SK-N-SH (cell line): ENCODE data around the gene FAM222A. TPM values are rescaled to one million over a fixed set of nuclear protein-coding genes. Genes with fewer than 3 reads are reported as not detected.

Source experiments
- CTCF ChIA-PET: fragments of 300-600, 350-600 bp; formaldehyde crosslinking; extraction: SDS; loops from one replicate; lab custom pipeline; 2021; lab: Yijun Ruan, JAX
- POLR2A ChIA-PET: fragments of 350-600 bp; sonication (Branson Sonifier 250); formaldehyde crosslinking; extraction: SDS; loops from one replicate; lab custom pipeline; 2020; ENCODE audit warnings: antibody characterized with exemption, inconsistent platforms; lab: Yijun Ruan, JAX
- DNase-seq: peaks from one replicate; pipeline ENCODE4 v3.0.0; 2012
- H2AFZ ChIP-seq: fragments of 200-600 bp; sonication (generic); 2 replicates; pipeline ENCODE4 v1.8.1; 2016; ENCODE audit warnings: antibody characterized with exemption, mild to moderate bottlenecking, low read depth
- H3F3A ChIP-seq: fragments of 200-600 bp; sonication (generic); replicated peaks from 2 replicates; pipeline ENCODE3; 2016; ENCODE audit warnings: antibody characterized with exemption, mild to moderate bottlenecking; ENCODE audit not compliant: insufficient read depth
- H3K27ac ChIP-seq, 2 experiments: fragments of 200-500 bp in 1 of 2; fragments of 200-600 bp in 1 of 2; sonication (Bioruptor generic) in 1 of 2; sonication (generic), shearing (Covaris generic) in 1 of 2; 2 replicates each; pipeline versions ENCODE4 v1.5.1 to v1.6.1; 2014 to 2016; ENCODE audit warnings: low read depth in 2 of 2, inconsistent platforms in 1 of 2, low read length in 1 of 2, mild to moderate bottlenecking in 1 of 2, mixed read lengths in 1 of 2
- H3K27me3 ChIP-seq: fragments of 200-600 bp; sonication (generic), shearing (Covaris generic); 2 replicates; pipeline ENCODE4 v1.6.1; 2016; ENCODE audit warnings: mixed run types; ENCODE audit not compliant: insufficient read depth
- H3K36me3 ChIP-seq, 2 experiments: fragments of 200-500 bp in 1 of 2; fragments of 200-600 bp in 1 of 2; sonication (Bioruptor generic) in 1 of 2; sonication (generic) in 1 of 2; replicated peaks in 1 of 2; 2 replicates each; pipeline versions ENCODE3 to v1.5.1; 2014 to 2016; ENCODE audit warnings: low read length in 1 of 2, mild to moderate bottlenecking in 1 of 2; ENCODE audit not compliant: insufficient read depth in 2 of 2, control insufficient read depth in 1 of 2
- H3K4me1 ChIP-seq, 2 experiments: fragments of 200-500 bp in 1 of 2; fragments of 200-600 bp in 1 of 2; sonication (Bioruptor generic) in 1 of 2; sonication (generic), shearing (Covaris generic) in 1 of 2; 2 replicates each; pipeline versions ENCODE4 v1.5.1 to v1.6.1; 2014 to 2016; ENCODE audit warnings: low read depth in 1 of 2, low read length in 1 of 2, mixed run types in 1 of 2; ENCODE audit not compliant: insufficient read depth in 2 of 2, control insufficient read depth in 1 of 2
- H3K4me2 ChIP-seq: fragments of 200-600 bp; sonication (generic), shearing (Covaris generic); 2 replicates; pipeline ENCODE4 v1.6.1; 2017; ENCODE audit warnings: mixed run types
- H3K4me3 ChIP-seq, 2 experiments: fragments of 200-500 bp in 1 of 2; fragments of 200-600 bp in 1 of 2; sonication (Bioruptor generic) in 1 of 2; sonication (generic), shearing (Covaris generic) in 1 of 2; 2 replicates each; pipeline versions ENCODE4 v1.5.1 to v1.8.1; 2014 to 2016; ENCODE audit warnings: low read depth in 2 of 2, inconsistent platforms in 1 of 2, low read length in 1 of 2, mild to moderate bottlenecking in 1 of 2, mixed read lengths in 1 of 2, moderate library complexity in 1 of 2
- H3K79me2 ChIP-seq: fragments of 200-600 bp; sonication (generic); 2 replicates; pipeline ENCODE4 v1.8.1; 2017; ENCODE audit warnings: mild to moderate bottlenecking; ENCODE audit not compliant: insufficient read depth
- H3K9ac ChIP-seq: fragments of 200-600 bp; sonication (generic); 2 replicates; pipeline ENCODE4 v1.6.1; 2017; ENCODE audit warnings: mixed run types
- H3K9me2 ChIP-seq: fragments of 200-600 bp; sonication (generic); 2 replicates; pipeline ENCODE4 v1.6.1; 2017; ENCODE audit warnings: mixed run types
- H3K9me3 ChIP-seq: fragments of 200-600 bp; sonication (generic); 2 replicates; pipeline ENCODE4 v1.6.1; 2017; ENCODE audit warnings: mixed run types, mild to moderate bottlenecking, moderate library complexity
- H4K20me1 ChIP-seq: fragments of 200-600 bp; sonication (generic); 2 replicates; pipeline ENCODE4 v1.6.1; 2017; ENCODE audit warnings: mild to moderate bottlenecking, mixed run types; ENCODE audit not compliant: insufficient read depth
- CHD2 ChIP-seq: fragments of 150-350 bp; IDR thresholded peaks from 2 replicates; pipeline ENCODE4 v1.6.1; 2018; ENCODE audit warnings: low read length; ENCODE audit not compliant: partially characterized antibody
- ELF1 ChIP-seq: IDR thresholded peaks from 2 replicates; pipeline ENCODE4 v1.4.0; 2012
- FOSL2 ChIP-seq: IDR thresholded peaks from 2 replicates; pipeline ENCODE4 v1.4.0; 2012; ENCODE audit warnings: low read depth, mild to moderate bottlenecking, moderate library complexity, borderline replicate concordance
- FOXM1 ChIP-seq: IDR thresholded peaks from 2 replicates; pipeline ENCODE4 v1.4.0; 2012; ENCODE audit warnings: low read depth, mild to moderate bottlenecking
- IRF3 ChIP-seq: fragments of 150-350 bp; IDR thresholded peaks from 2 replicates; pipeline ENCODE4 v1.6.1; 2016; ENCODE audit warnings: mild to moderate bottlenecking, low read depth, low read length
- JUND ChIP-seq: IDR thresholded peaks from 2 replicates; pipeline ENCODE4 v1.4.0; 2012
- NFIC ChIP-seq: IDR thresholded peaks from 2 replicates; pipeline ENCODE4 v1.4.0; 2012; ENCODE audit warnings: borderline replicate concordance
- NRF1 ChIP-seq: IDR thresholded peaks from 2 replicates; pipeline ENCODE4 v1.6.1; 2012; ENCODE audit warnings: low read depth, mild to moderate bottlenecking, low read length
- POLR2AphosphoS5 ChIP-seq: IDR thresholded peaks from 2 replicates; pipeline ENCODE4 v1.6.1; 2012; ENCODE audit warnings: low read depth, low read length
- TAF1 ChIP-seq: IDR thresholded peaks from 2 replicates; pipeline ENCODE4 v1.6.1; 2012; ENCODE audit warnings: low read depth, mild to moderate bottlenecking, low read length, moderate library complexity, borderline replicate concordance
- TEAD4 ChIP-seq: IDR thresholded peaks from 2 replicates; pipeline ENCODE4 v1.4.0; 2012; ENCODE audit warnings: mild to moderate bottlenecking, borderline replicate concordance; ENCODE audit not compliant: insufficient read depth
- USF2 ChIP-seq: fragments of 150-350 bp; IDR thresholded peaks from 2 replicates; pipeline ENCODE4 v1.6.1; 2017; ENCODE audit warnings: antibody characterized with exemption, low read length, low read depth, borderline replicate concordance
- YY1 ChIP-seq: IDR thresholded peaks from 2 replicates; pipeline ENCODE4 v1.4.0; 2012; ENCODE audit warnings: low read depth, mild to moderate bottlenecking
- WGBS: methylation state at CpG from one replicate; pipeline ENCODE4 v1.1.6; 2017; ENCODE audit warnings: low lambda C conversion rate; 5-methylcytosine and 5-hydroxymethylcytosine counted together
- polyA plus RNA-seq, 3 experiments: library from polyadenylated mRNA; depleted of rRNA; stranded (reverse); fragments of >200 nt; gene quantifications; 2 replicates each; pipeline ENCODE4 v1.2.3, GENCODE V29; 2012

Gene FAM222A
- polyA plus RNA-seq, 1 of the 3 experiments (the other 2 are of a cell fraction): 1.6 TPM

GRCh38 chr12:109709401-109709991 lies 4.1 kb upstream of the FAM222A start:
- Histone ChIP-seq H3K9me2 (no peaks in the 10 kb centered on the region), H2AFZ (no peak overlapping the region), H3K4me2 (no peak overlapping the region), H3F3A (no peaks in the 10 kb centered on the region), H3K27me3 (no peaks in the 10 kb centered on the region), H3K4me3 (no peak overlapping the region), H4K20me1 (no peaks in the 10 kb centered on the region), H3K9me3 (no peaks in the 10 kb centered on the region), H3K27ac (no peak overlapping the region), H3K4me1 (peaks cover 0 to 26% of the 10 kb centered on the region in 2 experiments; a peak in 2 of 4 replicates)
- 72% methylated on average over 11 of the region's 11 CpGs for WGBS
- DNase-seq: no peak
- POLR2A ChIA-PET: no interaction called here
- TF ChIP-seq FOXM1: no peak
- TF ChIP-seq CHD2: peak; percentile 13
- TF ChIP-seq, all 33 proteins: peak for 1
- Histone ChIP-seq H3K79me2 (no peaks in the 10 kb centered on the region), H3K36me3 (no peaks in the 10 kb centered on the region), H3K9ac (no peak overlapping the region)
- CTCF ChIA-PET: interaction anchor here (0.8 to 5.5 kb wide), 6 partner anchors 9 to 136 kb away, joined by 3 to 27 read pairs (median 3); no protein-coding TSS in a partner anchor

- Histone ChIP-seq H3K27ac (no peak overlapping the region), H3K27me3 (no peaks in the 10 kb centered on the region; the same call in 1 of the 2 replicates), H2AFZ (no peak overlapping the region), H3K4me2 (no peak overlapping the region), H3K79me2 (no peaks in the 10 kb centered on the region), H3K36me3 (no peaks in the 10 kb centered on the region), H3K9me3 (no peaks in the 10 kb centered on the region), H3F3A (no peaks in the 10 kb centered on the region), H3K9me2 (no peaks in the 10 kb centered on the region), H4K20me1 (0 out of 2 replicates have a peak, but pooled peaks cover 4% of the 10 kb centered on the region), H3K4me3 (no peak overlapping the region), H3K4me1 (peaks cover 0 to 29% of the 10 kb centered on the region in 2 experiments; a peak in 2 of 4 replicates), H3K9ac (no peak overlapping the region)
- TF ChIP-seq NRF1 (no peak), NFIC (no peak), ELF1 (no peak), IRF3 (no peak), USF2 (no peak), TEAD4 (no peak), YY1 (no peak), POLR2AphosphoS5 (no peak), FOSL2 (no peak), JUND (no peak), TAF1 (no peak)
- POLR2A ChIA-PET: no interaction called here
- CTCF ChIA-PET: interaction anchor here (1.0 kb wide), 1 partner anchor 104 kb away, joined by 3 read pairs; no protein-coding TSS in a partner anchor
- no peak for DNase-seq
- 67% methylated on average over 5 of the region's 5 CpGs for WGBS
These were observed 3.3 kb upstream of the FAM222A start for GRCh38 chr12:109710205-109710746.
